Activated CD4-positive, alpha-beta T cell treated with anti-CD3 and anti-CD28 coated beads, Interleukin-2, amount 50 U/mL, for 16 hours (primary cell): ENCODE data around the gene ELMO3.

Source experiments
- DNase-seq: peaks from one replicate; pipeline ENCODE4 v3.0.0-alpha.2; 2020

The ELMO3 gene

DNA sequence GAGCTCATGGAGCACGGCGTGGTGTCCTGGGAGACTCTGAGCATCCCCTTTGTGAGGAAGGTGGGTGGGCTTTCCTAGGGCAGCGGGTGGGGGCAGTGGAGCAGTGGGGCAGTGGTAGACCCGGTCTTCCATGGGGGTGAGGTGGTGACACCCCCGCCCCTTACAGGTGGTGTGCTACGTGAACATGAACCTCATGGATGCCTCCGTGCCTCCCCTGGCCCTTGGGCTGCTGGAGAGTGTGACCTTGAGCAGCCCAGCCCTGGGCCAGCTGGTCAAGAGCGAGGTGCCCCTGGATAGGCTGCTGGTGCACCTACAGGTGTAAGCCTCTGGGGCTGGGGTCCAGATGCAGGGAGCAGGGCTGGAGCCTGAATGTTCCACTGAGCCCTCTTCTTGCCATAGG, 1.6 kb downstream of the ELMO3 start:
- no peak for DNase-seq

GRCh38 chr16:67201411-67202345, 2.7 kb downstream of the ELMO3 start:
- no peak for DNase-seq

- no peak for DNase-seq
These were observed 3.5 kb downstream of the ELMO3 start for GRCh38 chr16:67202426-67202825.

DNA sequence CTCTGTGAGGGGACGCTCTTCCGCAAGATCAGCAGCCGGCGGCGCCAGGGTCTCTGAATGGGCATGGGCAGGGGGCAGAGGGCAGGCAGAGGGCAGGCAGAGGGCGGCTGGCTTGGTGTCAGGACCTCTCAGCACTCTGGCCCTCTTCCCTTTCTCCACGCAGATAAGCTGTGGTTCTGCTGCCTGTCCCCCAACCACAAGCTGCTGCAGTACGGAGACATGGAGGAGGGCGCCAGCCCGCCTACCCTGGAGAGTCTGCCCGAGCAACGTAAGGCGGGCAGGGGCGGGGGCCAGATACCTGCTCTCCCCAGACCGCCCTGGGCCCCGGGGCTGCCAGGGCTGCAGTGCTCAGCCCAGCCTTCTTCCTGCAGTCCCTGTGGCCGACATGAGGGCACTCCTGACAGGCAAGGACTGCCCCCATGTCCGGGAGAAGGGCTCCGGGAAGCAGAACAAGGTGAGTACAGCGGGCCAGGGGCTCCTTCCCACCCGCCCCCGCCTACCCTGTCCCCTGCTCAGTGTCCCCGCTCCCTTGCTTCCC, 4.1 kb downstream of the ELMO3 start:
- DNase-seq, result no peak

GRCh38 chr16:67204076-67204475, 5.1 kb downstream of the ELMO3 start:
- no peak for DNase-seq

DNA sequence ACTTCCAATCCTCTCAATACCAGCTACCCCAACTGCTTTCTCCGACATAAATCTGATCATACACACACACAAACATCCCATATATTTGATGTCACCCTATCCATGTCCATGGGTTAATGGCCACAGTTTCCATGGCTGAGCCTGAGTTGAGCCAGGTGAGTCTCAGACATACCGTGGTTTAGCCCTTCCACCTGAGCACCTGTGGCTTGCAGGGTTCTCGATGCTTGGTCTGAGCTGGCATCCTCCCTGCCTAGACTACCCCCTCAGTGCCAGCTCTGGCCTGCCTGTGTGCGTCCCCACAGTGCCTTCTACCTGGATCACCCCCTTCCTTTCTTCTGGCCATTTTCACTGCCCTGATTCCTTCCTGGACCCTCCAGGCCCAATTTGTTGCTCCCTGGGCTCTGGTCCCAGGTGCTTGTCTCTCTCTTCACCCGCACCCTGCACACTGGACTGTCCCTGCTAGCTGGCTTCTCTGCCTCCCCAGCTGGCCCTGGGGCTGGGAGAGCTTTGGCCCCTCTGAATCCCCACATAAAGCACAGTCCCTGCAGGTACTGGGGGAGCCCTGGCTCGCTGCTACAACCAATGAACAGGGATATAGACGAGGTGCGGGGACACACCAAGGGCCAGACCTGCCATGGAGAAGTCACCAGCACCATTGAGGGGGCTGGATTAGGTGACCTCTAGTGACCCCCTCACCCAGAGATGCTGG, 7.4 kb downstream of the ELMO3 start:
- no peak for DNase-seq

GRCh38 chr16:67206838-67207248, 7.9 kb downstream of the ELMO3 start:
- no peak for DNase-seq

DNA sequence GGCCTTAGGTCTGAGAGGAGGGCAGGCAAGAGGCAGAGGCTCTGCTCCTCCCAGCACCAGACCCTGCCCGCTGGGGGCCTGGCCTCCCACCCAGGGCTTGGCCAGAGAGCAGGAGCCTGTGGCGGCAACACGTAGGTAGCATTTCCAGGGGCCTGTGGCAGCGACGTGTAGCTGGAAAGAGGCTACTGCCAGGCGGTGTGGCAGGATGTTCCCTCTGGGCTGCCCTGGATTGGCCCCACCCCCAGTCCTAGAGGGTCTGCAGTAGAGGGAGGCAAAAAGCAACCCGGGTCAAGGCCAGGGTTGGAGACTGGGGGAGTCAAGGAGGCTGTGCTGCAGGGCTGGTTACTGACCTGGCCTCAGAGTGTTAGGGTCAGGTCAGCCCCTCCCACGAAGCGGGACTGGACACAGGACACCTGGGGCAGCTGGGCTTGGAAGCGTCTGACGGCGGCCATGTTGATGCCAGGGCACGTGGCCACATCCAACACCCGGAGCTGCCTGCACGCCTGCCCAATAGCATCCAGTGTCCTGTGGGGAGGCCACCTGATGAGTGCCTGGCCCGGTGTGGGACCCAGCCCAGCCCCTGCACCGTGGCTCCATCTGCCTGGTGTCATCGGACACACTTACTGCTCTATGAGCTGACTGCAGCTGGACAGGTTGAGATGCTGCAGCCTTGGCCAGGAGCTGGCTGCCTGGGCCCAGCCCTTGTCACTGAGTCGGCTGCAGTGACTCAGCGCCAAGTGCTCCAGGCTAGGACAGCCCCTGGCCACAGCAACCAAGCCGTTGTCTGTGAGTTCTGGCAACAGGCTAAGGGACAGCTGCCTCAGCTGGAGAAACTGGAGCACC, 8.5 kb downstream of the ELMO3 start:
- DNase-seq, result no peak

GRCh38 chr16:67208154-67208896, 9.4 kb downstream of the ELMO3 start:
- DNase-seq, result no peak

GRCh38 chr16:67209565-67209964, 10.6 kb downstream of the ELMO3 start:
- no peak for DNase-seq

GRCh38 chr16:67210069-67210937, 11.4 kb downstream of the ELMO3 start:
- DNase-seq, result no peak

DNA sequence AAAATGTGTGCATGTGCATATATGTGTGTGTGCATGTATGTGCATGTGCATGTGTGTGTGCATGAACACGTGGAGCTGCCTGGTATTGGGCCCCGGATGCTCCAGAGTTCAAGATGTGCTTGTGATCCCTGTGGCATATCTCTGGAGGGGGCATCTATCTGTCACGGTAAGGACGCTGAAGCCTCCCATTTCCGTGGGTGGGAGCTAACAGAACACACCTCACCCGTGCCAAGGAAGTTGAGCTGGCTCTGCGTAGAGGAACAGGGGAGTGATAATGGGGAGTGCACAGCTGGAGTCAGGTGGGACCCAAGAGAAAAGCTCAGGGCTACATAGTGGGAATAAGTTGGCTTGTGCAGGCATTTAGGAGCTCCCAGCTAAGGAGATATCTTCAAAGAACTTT, 12.7 kb downstream of the ELMO3 start:
- no peak for DNase-seq

GRCh38 chr16:67212766-67213165, 13.8 kb downstream of the ELMO3 start:
- DNase-seq, result no peak

DNA sequence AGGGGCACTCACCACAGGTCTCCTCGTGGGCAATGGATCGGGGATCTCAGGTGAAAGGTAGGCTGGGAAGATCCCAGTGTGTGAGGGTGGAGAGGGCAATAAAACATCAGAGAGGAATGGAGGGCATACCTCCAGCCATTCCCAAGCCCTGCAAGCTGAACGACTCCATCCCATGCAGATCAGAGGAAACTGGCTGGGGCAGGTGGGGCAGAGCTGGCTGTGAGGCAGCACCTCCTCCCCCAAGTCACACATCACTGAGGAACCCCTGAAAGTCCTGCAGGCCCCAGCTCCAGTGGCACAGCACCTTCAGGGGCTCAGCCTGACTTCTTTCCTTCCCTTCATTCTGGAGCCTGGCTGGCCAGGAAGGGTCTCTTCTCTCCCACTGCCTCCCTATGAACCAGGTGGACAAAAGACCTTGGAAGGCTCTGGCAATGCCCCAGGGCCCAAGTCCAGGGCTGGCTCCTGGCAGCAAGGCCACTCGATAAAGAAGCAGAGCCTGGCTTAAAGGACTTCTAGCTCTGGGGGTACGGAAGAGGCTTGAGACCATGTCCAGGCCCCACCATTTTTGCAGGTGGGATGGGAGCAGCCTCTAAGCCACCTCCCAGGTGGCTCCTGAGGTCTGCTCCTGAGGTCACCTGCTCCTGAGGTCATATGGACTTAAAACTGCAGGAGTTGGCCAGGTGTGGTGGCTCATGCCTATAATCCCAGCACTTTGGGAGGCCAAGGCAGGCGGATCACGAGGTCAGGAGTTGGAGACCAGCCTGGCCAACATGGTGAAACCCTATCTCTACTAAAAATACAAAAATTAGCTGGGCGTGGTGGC, 14.5 kb downstream of the ELMO3 start:
- no peak for DNase-seq

- DNase-seq, result no peak
These were observed 16.8 kb downstream of the ELMO3 start for GRCh38 chr16:67215706-67216105.

DNA sequence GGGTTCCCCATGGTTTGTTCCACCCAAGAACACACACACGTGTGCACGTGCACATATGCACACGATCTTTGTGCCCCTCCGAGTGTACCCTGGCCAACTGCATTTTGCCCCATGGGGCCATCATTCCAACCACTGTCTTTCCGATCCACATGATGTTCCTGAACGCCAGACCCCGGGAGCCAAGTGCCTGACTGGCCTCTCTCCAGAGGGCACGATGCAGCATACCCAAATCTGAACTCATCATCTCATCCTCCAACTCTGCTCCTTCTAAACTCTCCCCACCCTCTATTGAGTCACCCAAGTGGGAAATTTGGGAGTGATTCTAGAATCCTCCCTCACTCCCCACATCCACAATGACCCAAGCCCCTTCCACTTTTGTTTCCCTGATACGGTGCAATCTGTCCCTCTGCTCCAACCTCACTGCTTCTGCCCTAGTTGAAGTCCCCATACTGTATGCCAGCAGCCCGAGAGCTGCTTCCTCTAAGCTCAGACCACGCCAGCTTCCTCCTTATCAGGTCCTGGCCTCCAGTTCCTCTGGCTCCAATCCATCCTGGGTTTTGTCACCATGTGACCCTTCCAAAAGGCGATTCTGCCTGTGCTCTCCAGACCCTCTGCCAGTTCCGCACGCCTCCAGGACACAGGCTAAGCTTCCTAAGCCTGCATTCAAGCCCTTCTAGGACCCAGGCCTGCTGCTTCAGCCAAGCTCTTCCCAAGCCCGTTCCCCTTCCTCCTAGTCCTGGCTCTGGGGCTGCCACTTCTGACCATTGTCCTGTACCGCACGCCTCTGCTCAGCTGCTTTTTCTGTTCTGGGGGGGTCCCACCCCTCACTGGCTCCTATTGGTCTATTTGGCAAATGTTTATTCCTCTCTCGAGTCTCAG, 17.9 kb downstream of the ELMO3 start:
- DNase-seq, result no peak

DNA sequence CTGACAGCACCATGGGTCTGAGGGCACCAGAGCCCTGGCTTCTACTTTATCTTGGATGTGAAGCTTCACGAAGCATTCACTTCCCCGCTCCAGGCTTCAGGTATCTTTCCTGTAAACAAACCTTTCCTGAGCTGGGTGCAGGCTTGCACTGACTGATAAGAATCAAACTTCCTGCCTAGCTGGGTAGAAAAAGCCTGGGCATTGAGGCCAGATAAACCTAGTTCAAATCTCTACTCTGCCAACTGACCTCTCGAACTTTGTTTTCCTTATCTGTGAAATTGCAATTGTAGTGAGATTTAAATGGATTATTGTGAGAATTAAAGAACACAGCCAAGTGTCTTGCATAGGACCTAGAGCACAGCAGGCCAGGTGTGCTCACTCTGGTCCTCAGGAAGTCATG, 25.1 kb downstream of the ELMO3 start:
- no peak for DNase-seq

GRCh38 chr16:67226295-67226803, 27.4 kb downstream of the ELMO3 start:
- DNase-seq, result no peak
